SU-DHL-6 (cell line): ENCODE data around the gene FAH.

ENCODE experiments used
- H2AFZ ChIP-seq: fragments of 200-600 bp; sonication (generic); 2 replicates; pipeline ENCODE4 v1.6.1; 2014; ENCODE audit warnings: low read depth, mild to moderate bottlenecking, moderate library complexity, mixed read lengths, antibody characterized with exemption, low read length; ENCODE audit not compliant: severe bottlenecking
- H3F3A ChIP-seq: fragments of 200-600 bp; shearing (Covaris generic); 2 replicates; pipeline ENCODE4 v1.6.0; 2016; ENCODE audit warnings: antibody characterized with exemption, mild to moderate bottlenecking; ENCODE audit not compliant: insufficient read depth
- H3K27ac ChIP-seq: fragments of 200-600 bp; sonication (generic); 2 replicates; pipeline ENCODE4 v1.5.1; 2016; ENCODE audit warnings: low read depth, mild to moderate bottlenecking, low read length, moderate library complexity, mixed read lengths
- H3K27me3 ChIP-seq: fragments of 200-600 bp; sonication (generic), shearing (Covaris generic); 2 replicates; pipeline ENCODE4 v1.6.0; 2014; ENCODE audit warnings: mild to moderate bottlenecking, low read length
- H3K36me3 ChIP-seq: fragments of 200-600 bp; sonication (generic); 2 replicates; pipeline ENCODE4 v1.6.1; 2014; ENCODE audit warnings: mild to moderate bottlenecking, low read length, mixed read lengths
- H3K4me2 ChIP-seq: fragments of 300-600, 200-600 bp; shearing (Covaris generic), sonication (generic); 2 replicates; pipeline ENCODE4 v1.6.0; 2014; ENCODE audit warnings: low read length, low read depth, mild to moderate bottlenecking; ENCODE audit not compliant: poor library complexity, severe bottlenecking
- H3K4me3 ChIP-seq: fragments of 200-600 bp; sonication (generic); 2 replicates; pipeline ENCODE4 v1.5.1; 2014; ENCODE audit warnings: antibody characterized with exemption, low read length, mild to moderate bottlenecking, mixed read lengths; ENCODE audit not compliant: insufficient read depth, poor library complexity, severe bottlenecking
- H3K79me2 ChIP-seq: fragments of 200-600 bp; sonication (generic); 2 replicates; pipeline ENCODE4 v1.6.1; 2014; ENCODE audit warnings: mild to moderate bottlenecking, low read length, moderate library complexity; ENCODE audit not compliant: insufficient read depth
- H3K9ac ChIP-seq: fragments of 200-600 bp; sonication (generic); 2 replicates; pipeline ENCODE4 v1.7.0; 2014; ENCODE audit warnings: mild to moderate bottlenecking, low read length
- H3K9me2 ChIP-seq: fragments of 200-600 bp; sonication (generic); replicated peaks from 2 replicates; pipeline ENCODE4 v1.6.1; 2014; ENCODE audit warnings: low read length; ENCODE audit not compliant: insufficient read depth
- H3K9me3 ChIP-seq: fragments of 200-600 bp; sonication (generic); 2 replicates; pipeline ENCODE4 v1.6.1; 2014; ENCODE audit warnings: low read length, mixed read lengths; ENCODE audit not compliant: insufficient read depth
- H4K20me1 ChIP-seq: fragments of 200-600 bp; sonication (generic); 2 replicates; pipeline ENCODE4 v1.6.1; 2014; ENCODE audit warnings: low read depth, mild to moderate bottlenecking, antibody characterized with exemption, low read length, moderate library complexity, mixed read lengths
- EZH2phosphoT487 ChIP-seq: fragments of 200-600 bp; sonication (generic), shearing (Covaris generic); conservative IDR thresholded peaks from 2 replicates; pipeline ENCODE4 v1.6.1; 2018; ENCODE audit warnings: mild to moderate bottlenecking, antibody characterized with exemption, low read length, moderate library complexity, mixed read lengths
- TF ChIP-seq, protein P1 (sequence below): fragments of 200-600 bp; sonication (generic); IDR thresholded peaks from one replicate; pipeline ENCODE4 v1.5.1; 2017; ENCODE audit warnings: antibody characterized with exemption, mild to moderate bottlenecking, low read length, moderate library complexity; ENCODE audit not compliant: insufficient read depth, poor library complexity, severe bottlenecking

FAH gene

DNA sequence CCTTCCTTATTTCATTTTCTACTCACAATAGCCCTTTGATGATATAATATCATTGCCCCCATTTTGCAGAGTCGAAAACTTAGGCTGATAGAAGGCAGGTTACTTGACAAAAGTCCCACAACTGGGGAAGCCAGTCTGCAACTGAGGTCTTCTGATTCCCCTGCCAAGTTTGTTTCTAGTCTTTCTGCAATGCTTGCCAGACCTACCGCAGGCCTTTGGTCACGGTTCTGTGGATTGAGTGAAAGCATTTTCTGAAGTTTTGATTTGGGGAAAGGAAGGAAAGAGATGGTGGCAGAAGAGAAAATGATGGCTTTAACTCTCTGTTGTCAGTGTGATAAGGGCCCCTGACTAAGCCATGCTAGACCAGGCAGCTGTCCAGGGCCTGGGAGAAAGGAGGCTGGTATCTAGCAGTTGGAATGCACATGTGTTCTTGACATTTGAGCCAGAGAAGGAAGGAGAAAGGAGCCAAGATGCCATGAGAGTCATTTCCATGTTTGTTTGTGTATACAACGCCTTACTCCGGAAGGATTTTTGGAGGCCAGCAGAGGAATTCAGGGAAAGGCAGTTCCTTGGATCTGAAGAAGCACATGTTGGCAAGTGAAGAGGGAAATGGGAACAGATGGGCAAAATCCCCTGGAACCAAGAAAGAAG, 29.9 kb downstream of the FAH start:
- no peaks in the 10 kb centered on the region for H3K36me3 ChIP-seq
- H4K20me1 ChIP-seq: no peaks in the 10 kb centered on the region
- H3K9ac ChIP-seq: no peak overlapping the region
- no peaks in the 10 kb centered on the region for H3F3A ChIP-seq
- H3K27me3 ChIP-seq: no peaks in the 10 kb centered on the region
- H3K9me2 ChIP-seq: no peaks in the 10 kb centered on the region
- no peak overlapping the region for H3K4me2 ChIP-seq
- TF ChIP-seq EZH2phosphoT487: no peak
- H3K9me3 ChIP-seq: no peaks in the 10 kb centered on the region
- H3K27ac ChIP-seq: no peak overlapping the region
- no peak overlapping the region for H3K4me3 ChIP-seq
- H2AFZ ChIP-seq: no peak overlapping the region
- no peaks in the 10 kb centered on the region for H3K79me2 ChIP-seq

GRCh38 chr15:80183306-80183705, 30.5 kb downstream of the FAH start:
- no peaks in the 10 kb centered on the region for H3K9me3 ChIP-seq
- H3K4me3 ChIP-seq: no peak overlapping the region
- no peaks in the 10 kb centered on the region for H3K36me3 ChIP-seq
- no peak for TF ChIP-seq EZH2phosphoT487
- TF ChIP-seq, protein P1, sequence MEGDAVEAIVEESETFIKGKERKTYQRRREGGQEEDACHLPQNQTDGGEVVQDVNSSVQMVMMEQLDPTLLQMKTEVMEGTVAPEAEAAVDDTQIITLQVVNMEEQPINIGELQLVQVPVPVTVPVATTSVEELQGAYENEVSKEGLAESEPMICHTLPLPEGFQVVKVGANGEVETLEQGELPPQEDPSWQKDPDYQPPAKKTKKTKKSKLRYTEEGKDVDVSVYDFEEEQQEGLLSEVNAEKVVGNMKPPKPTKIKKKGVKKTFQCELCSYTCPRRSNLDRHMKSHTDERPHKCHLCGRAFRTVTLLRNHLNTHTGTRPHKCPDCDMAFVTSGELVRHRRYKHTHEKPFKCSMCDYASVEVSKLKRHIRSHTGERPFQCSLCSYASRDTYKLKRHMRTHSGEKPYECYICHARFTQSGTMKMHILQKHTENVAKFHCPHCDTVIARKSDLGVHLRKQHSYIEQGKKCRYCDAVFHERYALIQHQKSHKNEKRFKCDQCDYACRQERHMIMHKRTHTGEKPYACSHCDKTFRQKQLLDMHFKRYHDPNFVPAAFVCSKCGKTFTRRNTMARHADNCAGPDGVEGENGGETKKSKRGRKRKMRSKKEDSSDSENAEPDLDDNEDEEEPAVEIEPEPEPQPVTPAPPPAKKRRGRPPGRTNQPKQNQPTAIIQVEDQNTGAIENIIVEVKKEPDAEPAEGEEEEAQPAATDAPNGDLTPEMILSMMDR: no peak
- H3K79me2 ChIP-seq: no peaks in the 10 kb centered on the region
- no peak overlapping the region for H3K4me2 ChIP-seq
- no peaks in the 10 kb centered on the region for H3K27me3 ChIP-seq
- H4K20me1 ChIP-seq: no peaks in the 10 kb centered on the region
- no peak overlapping the region for H2AFZ ChIP-seq
- no peak overlapping the region for H3K9ac ChIP-seq
- H3K27ac ChIP-seq: no peak overlapping the region
- no peaks in the 10 kb centered on the region for H3F3A ChIP-seq
- H3K9me2 ChIP-seq: no peaks in the 10 kb centered on the region

GRCh38 chr15:80183886-80184285, 31.1 kb downstream of the FAH start:
- H3F3A ChIP-seq: no peaks in the 10 kb centered on the region
- no peaks in the 10 kb centered on the region for H3K36me3 ChIP-seq
- H2AFZ ChIP-seq: no peak overlapping the region
- H3K79me2 ChIP-seq: no peaks in the 10 kb centered on the region
- H3K9me3 ChIP-seq: no peaks in the 10 kb centered on the region
- H4K20me1 ChIP-seq: no peaks in the 10 kb centered on the region
- H3K9me2 ChIP-seq: no peaks in the 10 kb centered on the region
- no peak overlapping the region for H3K27ac ChIP-seq
- no peak for TF ChIP-seq EZH2phosphoT487
- TF ChIP-seq, protein P1: no peak
- no peak overlapping the region for H3K9ac ChIP-seq
- H3K27me3 ChIP-seq: no peaks in the 10 kb centered on the region
- no peak overlapping the region for H3K4me2 ChIP-seq
- no peak overlapping the region for H3K4me3 ChIP-seq

- Histone ChIP-seq H3K27ac (no peak overlapping the region), H4K20me1 (no peaks in the 10 kb centered on the region), H2AFZ (no peak overlapping the region), H3K27me3 (no peaks in the 10 kb centered on the region), H3K9me2 (no peaks in the 10 kb centered on the region), H3F3A (no peaks in the 10 kb centered on the region), H3K4me2 (no peak overlapping the region), H3K79me2 (no peaks in the 10 kb centered on the region), H3K9ac (no peak overlapping the region), H3K9me3 (no peaks in the 10 kb centered on the region), H3K36me3 (no peaks in the 10 kb centered on the region), H3K4me3 (no peak overlapping the region)
- TF ChIP-seq EZH2phosphoT487: no peak
- TF ChIP-seq, protein P1: no peak
Observed at GRCh38 chr15:80184554-80184953, 31.8 kb downstream of the FAH start.
